ENCODE data around the gene CPAMD8. TPM values are rescaled to one million over a fixed set of nuclear protein-coding genes. Genes with fewer than 3 reads are reported as not detected.

CPAMD8 gene
- total and polyA plus RNA-seq, 2 of the 8 experiments (the other 6 are each of a cell fraction or from before 2014, with no cell fraction given), result 6.1 to 9.2 TPM

GRCh38 chr19:16892868-16893685 is 133.5 kb downstream of the CPAMD8 start:
- H2AFZ ChIP-seq (ENCODE audit: low read length), result no peak overlapping the region
- no peaks in the 10 kb centered on the region for H4K20me1 ChIP-seq (replicated peaks in 1 of 2; ENCODE audit: control insufficient read depth in 1 of 2, insufficient read depth in 2 of 2, low read length in 2 of 2)
- peaks cover 0 to 3% (median 1%) of the 10 kb centered on the region in 4 experiments; a peak in 2 of 7 replicates for H3K4me1 ChIP-seq (replicated peaks in 1 of 4; ENCODE audit: control insufficient read depth in 3 of 4, insufficient read depth in 4 of 4, low read length in 3 of 4)
- 92% methylated on average over 19 of the region's 19 CpGs; no CpG with 5 or more reads in 1 of the 2 experiments for WGBS, 2 experiments (ENCODE audit: extremely low coverage in 1 of 2, insufficient coverage in 1 of 2, insufficient read length in 1 of 2, insufficient replicate concordance in 2 of 2, low coverage in 1 of 2, low lambda C conversion rate in 2 of 2, missing lambda C conversion rate in 1 of 2)
- no peak overlapping the region for H3K14ac ChIP-seq (ENCODE audit: insufficient read length)
- TF ChIP-seq CBX5 (IDR thresholded peaks at IDR 0.05; ENCODE audit: low read depth, low read length) (no peak), CHD1 (IDR thresholded peaks at IDR 0.05; ENCODE audit: low read depth, low read length) (no peak), SIRT6 (IDR thresholded peaks at IDR 0.05; ENCODE audit: low read length) (no peak), MAX (IDR thresholded peaks at IDR 0.05) (no peak), USF2 (IDR thresholded peaks at IDR 0.05; ENCODE audit: low read length) (no peak)
- peaks cover 12% of the 10 kb centered on the region; the same call in 1 of the 2 replicates for H3K23me2 ChIP-seq (ENCODE audit: low read depth, low read length)
- H2BK5ac ChIP-seq (ENCODE audit: low read depth, low read length), result no peak overlapping the region
- no peak for DNase-seq (ENCODE audit: low read depth in 1 of 2, low spot score in 2 of 2)
- H2BK120ac ChIP-seq (replicated peaks; ENCODE audit: low read depth, low read length), result no peak overlapping the region
- no peak overlapping the region for H2BK20ac ChIP-seq (ENCODE audit: low read length)
- H4K91ac ChIP-seq (replicated peaks; ENCODE audit: insufficient read length, low read length), result no peak overlapping the region
- H3K23ac ChIP-seq (ENCODE audit: insufficient read length), result no peak overlapping the region
- no peak overlapping the region for H2AK5ac ChIP-seq (ENCODE audit: low read depth, low read length)
- no peak overlapping the region for H4K5ac ChIP-seq (ENCODE audit: insufficient read length, low read depth, low read length)
- POLR2A ChIA-PET (ENCODE audit: partially characterized antibody), result interaction anchor here (0.6 kb wide), 1 partner anchor 43 kb away, joined by 3 read pairs; no protein-coding TSS in a partner anchor
- no peaks in the 10 kb centered on the region for H3K79me2 ChIP-seq (ENCODE audit: control insufficient read depth in 1 of 2, insufficient read depth in 2 of 2, low read length in 2 of 2)
- no peak overlapping the region for H3K9ac ChIP-seq (replicated peaks in 1 of 4; ENCODE audit: extremely low read depth in 1 of 4, low read depth in 3 of 4, low read length in 3 of 4)
- no peak overlapping the region for H3K4me2 ChIP-seq (ENCODE audit: insufficient read depth in 1 of 2, low read depth in 2 of 2, low read length in 2 of 2)
- no peak overlapping the region for H2BK15ac ChIP-seq (ENCODE audit: low read length)
- no peaks in the 10 kb centered on the region for H3K9me3 ChIP-seq (ENCODE audit: insufficient read depth in 2 of 2, low read depth in 1 of 2, low read length in 1 of 2)
- H3K27me3 ChIP-seq (replicated peaks in 1 of 4; ENCODE audit: control insufficient read depth in 3 of 4, extremely low read depth in 1 of 4, insufficient read depth in 3 of 4, low read length in 3 of 4), result peaks cover 0 to 8% (median 2%) of the 10 kb centered on the region in 4 experiments; a peak in 5 of 7 replicates
- H3K4ac ChIP-seq (replicated peaks; ENCODE audit: insufficient read length, low read depth, low read length), result no peak overlapping the region
- no peak overlapping the region for H3K18ac ChIP-seq (ENCODE audit: extremely low read depth, low read length)
- no peak overlapping the region for H3K27ac ChIP-seq (ENCODE audit: low read depth, low read length)
- CTCF ChIA-PET (ENCODE audit: partially characterized antibody), result interaction anchor here (1.9 kb wide), 1 partner anchor 114 kb away, joined by 4 read pairs; no protein-coding TSS in a partner anchor
- no peaks in the 10 kb centered on the region for H3K79me1 ChIP-seq (ENCODE audit: low read depth, low read length)
- H3K36me3 ChIP-seq (ENCODE audit: control insufficient read depth in 2 of 4, insufficient read depth in 4 of 4, low read length in 3 of 4), result no peaks in the 10 kb centered on the region
- no peak for FAIRE-seq
- no peak overlapping the region for H3K4me3 ChIP-seq (ENCODE audit: extremely low read depth in 1 of 4, insufficient read depth in 2 of 4, low read depth in 3 of 4, low read length in 4 of 4)
- no peak overlapping the region for H2BK12ac ChIP-seq (ENCODE audit: low read depth, low read length)
- no peak overlapping the region for H3K56ac ChIP-seq (replicated peaks; ENCODE audit: insufficient read length, low read depth, low read length)
- H4K8ac ChIP-seq (ENCODE audit: extremely low read depth, insufficient read depth, low read length), result no peak overlapping the region; the same call in 1 of the 2 replicates

Measured in H1 (cell line).